A673 (cell line): ENCODE data around the gene VAV3. TPM values are rescaled to one million over a fixed set of nuclear protein-coding genes. Genes with fewer than 3 reads are reported as not detected.

Source experiments
- BruUV-seq: library from RNA; stranded (reverse); fragments of 400-500 nt; replicated peaks from 2 replicates; lab custom pipeline; 2021; lab: Mats Ljungman, UMichigan
- CTCF ChIA-PET: fragments of 300-600 bp; sonication (Branson Sonifier 250); formaldehyde crosslinking; loops from one replicate; lab custom pipeline; 2022; ENCODE audit warnings: antibody characterized with exemption; lab: Charles Lee
- POLR2A ChIA-PET: fragments of 300-600 bp; sonication (Branson Sonifier 250); formaldehyde crosslinking; loops from one replicate; lab custom pipeline; 2022; ENCODE audit warnings: antibody characterized with exemption; ENCODE audit not compliant: low non-redundant PET; lab: Charles Lee
- DNase-seq: peaks from one replicate; pipeline ENCODE4 v3.0.0-alpha.2; 2015; ENCODE audit warnings: low spot score
- H3K27ac ChIP-seq: fragments of 200-600 bp; sonication (generic); 2 replicates; pipeline ENCODE4 v1.5.1; 2016; ENCODE audit warnings: mixed run types, low read depth, mild to moderate bottlenecking, mixed read lengths, antibody characterized with exemption, low read length; ENCODE audit not compliant: poor library complexity, severe bottlenecking
- H3K27me3 ChIP-seq: fragments of 200-600 bp; sonication (generic); replicated peaks from 2 replicates; pipeline ENCODE4 v1.6.1; 2017; ENCODE audit warnings: mixed run types, low read depth, mild to moderate bottlenecking, mixed read lengths, antibody characterized with exemption, low read length; ENCODE audit not compliant: insufficient read depth, poor library complexity
- H3K36me3 ChIP-seq: fragments of 200-600 bp; sonication (generic); 2 replicates; pipeline ENCODE4 v1.6.1; 2016; ENCODE audit warnings: mixed run types, mild to moderate bottlenecking, mixed read lengths, antibody characterized with exemption, low read length; ENCODE audit not compliant: insufficient read depth, poor library complexity, severe bottlenecking
- H3K4me1 ChIP-seq: fragments of 200-600 bp; sonication (generic); 2 replicates; pipeline ENCODE4 v1.6.1; 2017; ENCODE audit warnings: mixed run types, mild to moderate bottlenecking, mixed read lengths, antibody characterized with exemption, low read length; ENCODE audit not compliant: insufficient read depth, poor library complexity, severe bottlenecking
- H3K4me3 ChIP-seq: fragments of 200-600 bp; sonication (generic); 2 replicates; pipeline ENCODE4 v1.5.1; 2016; ENCODE audit warnings: low read depth, mixed run types, mild to moderate bottlenecking, mixed read lengths, low read length; ENCODE audit not compliant: poor library complexity, severe bottlenecking
- H3K9me3 ChIP-seq: fragments of 200-600 bp; sonication (generic); 2 replicates; pipeline ENCODE4 v1.6.1; 2016; ENCODE audit warnings: mixed run types, low read depth, mild to moderate bottlenecking, mixed read lengths, antibody characterized with exemption, low read length; ENCODE audit not compliant: poor library complexity, severe bottlenecking
- CTCF ChIP-seq: fragments of 300-800, 200-600 bp; sonication (generic); conservative IDR thresholded peaks from 2 replicates; pipeline ENCODE4 v1.5.1; 2017; ENCODE audit warnings: low read depth, mild to moderate bottlenecking, antibody characterized with exemption, low read length, moderate library complexity, mixed read lengths
- EZH2 ChIP-seq: fragments of 200-600 bp; sonication (generic); IDR thresholded peaks from 2 replicates; pipeline ENCODE4 v1.6.1; 2017; ENCODE audit warnings: borderline replicate concordance, low read depth, mild to moderate bottlenecking, mixed read lengths, antibody characterized with exemption, low read length; ENCODE audit not compliant: poor library complexity, severe bottlenecking
- intact Hi-C: fragments of 100-400 bp; cut with micrococcal nuclease; formaldehyde crosslinking; loops from one replicate; pipeline ENCODE4 v1.10.0; 2022; ENCODE audit not compliant: unreplicated experiment
- total RNA-seq: library from RNA; stranded (reverse); gene quantifications from 2 replicates; pipeline ENCODE4 v1.2.3, GENCODE V29; 2021

The VAV3 gene
- total RNA-seq, 1 experiment from 2014 or later = 0.30 TPM

- Histone ChIP-seq H3K27me3 (peaks cover 15% of the 10 kb centered on the region), H3K27ac (no peak overlapping the region), H3K4me1 (peaks cover 4% of the 10 kb centered on the region), H3K9me3 (no peaks in the 10 kb centered on the region), H3K4me3 (no peak overlapping the region), H3K36me3 (no peaks in the 10 kb centered on the region)
- intact Hi-C loops = no loop called here
- DNase-seq = no peak
- ChIA-PET POLR2A (no interaction called here), CTCF (no interaction called here)
- no peak for TF ChIP-seq EZH2
- no peak for TF ChIP-seq CTCF
- BruUV-seq = no TSS peak
These were observed 7.6 kb upstream of the VAV3 start for GRCh38 chr1:107972391-107973180.

DNA sequence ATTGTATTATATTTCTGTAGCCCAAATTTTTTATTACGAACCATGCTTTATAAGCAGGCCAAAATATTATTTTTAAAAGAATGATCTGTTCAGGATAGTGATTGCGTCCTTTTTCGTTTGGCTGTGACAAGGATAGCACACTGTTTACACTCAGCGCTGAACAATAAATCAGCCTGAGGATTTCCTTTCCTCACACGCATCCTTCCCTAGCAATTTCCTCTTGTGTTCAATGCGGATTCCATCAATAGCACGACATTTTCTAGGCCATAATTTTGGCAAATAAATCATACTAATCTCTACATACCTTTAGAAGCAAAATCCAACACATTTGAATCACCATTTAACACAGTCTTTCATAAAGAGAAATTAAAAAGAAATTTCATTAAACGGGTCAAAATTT is 1.6 kb upstream of the VAV3 start:
- Histone ChIP-seq H3K9me3 (no peaks in the 10 kb centered on the region), H3K36me3 (no peaks in the 10 kb centered on the region), H3K27me3 (peaks cover 44% of the 10 kb centered on the region), H3K4me3 (no peak overlapping the region), H3K4me1 (peaks cover 16% of the 10 kb centered on the region), H3K27ac (no peak overlapping the region)
- POLR2A ChIA-PET = no interaction called here
- DNase-seq = no peak
- CTCF ChIA-PET = no interaction called here
- no TSS peak for BruUV-seq
- TF ChIP-seq EZH2 (no peak), CTCF (no peak)
- intact Hi-C loops = loop anchor here (10.0 kb wide), 2 partner anchors 152 to 182 kb away; no protein-coding TSS in a partner anchor

- H3K9me3 ChIP-seq = no peaks in the 10 kb centered on the region
- POLR2A ChIA-PET = no interaction called here
- H3K4me1 ChIP-seq = peaks cover 16% of the 10 kb centered on the region
- no TSS peak for BruUV-seq
- TF ChIP-seq CTCF (no peak), EZH2 (peak; percentile 62)
- H3K4me3 ChIP-seq = peak overlapping the region; percentile 46
- no peaks in the 10 kb centered on the region for H3K36me3 ChIP-seq
- H3K27me3 ChIP-seq = peaks cover 51% of the 10 kb centered on the region
- intact Hi-C loops = loop anchor here (10.0 kb wide), 2 partner anchors 150 to 180 kb away; no protein-coding TSS in a partner anchor
- DNase-seq = peak; percentile 6
- H3K27ac ChIP-seq = no peak overlapping the region
- CTCF ChIA-PET = interaction anchor here (1.1 kb wide), 1 partner anchor 161 kb away, joined by 3 read pairs; no protein-coding TSS in a partner anchor
These were observed 457 bp downstream of the VAV3 start for GRCh38 chr1:107964336-107965109.
